ENCODE results near the gene GNG3.
A peak's percentile ranks its signal among the peaks of the same experiment; 100 is the strongest.

The GNG3 gene

DNA sequence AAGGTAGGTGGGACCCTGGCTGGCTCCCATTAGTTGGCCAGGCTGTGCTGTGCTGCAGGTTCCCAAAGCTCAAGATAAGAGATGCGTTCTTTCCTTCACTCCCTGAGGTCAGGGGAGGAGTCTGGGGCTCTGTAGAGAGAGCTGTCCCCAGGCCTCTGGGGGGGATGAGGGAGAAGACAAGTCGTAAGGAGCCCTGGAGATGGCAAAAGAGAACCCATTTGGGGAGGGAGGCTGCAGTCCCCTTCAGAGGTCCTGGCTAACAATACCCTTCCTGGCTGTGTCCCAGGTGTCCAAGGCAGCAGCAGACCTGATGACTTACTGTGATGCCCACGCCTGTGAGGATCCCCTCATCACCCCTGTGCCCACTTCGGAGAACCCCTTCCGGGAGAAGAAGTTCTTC is 916 bp downstream of the GNG3 start:
- Histone ChIP-seq H3K4me3 (ENCODE audit: low read depth, low read length) (no peak overlapping the region), H3K36me3 (ENCODE audit: control insufficient read depth in 1 of 2, insufficient read depth in 2 of 2, low read length in 2 of 2) (peaks cover 2 to 13% of the 10 kb centered on the region in 2 experiments), H2BK5ac (ENCODE audit: low read depth, low read length, poor library complexity) (peak overlapping the region; percentile 25), H4K8ac (ENCODE audit: low read depth, low read length) (peak overlapping the region; percentile 88), H3K18ac (ENCODE audit: low read length) (peak overlapping the region; percentile 2), H3K23ac (ENCODE audit: low read length) (no peak overlapping the region), H3K79me1 (ENCODE audit: low read length) (peaks cover 22% of the 10 kb centered on the region), H3K4me1 (ENCODE audit: control insufficient read depth in 1 of 2, insufficient read depth in 2 of 2, low read length in 2 of 2) (peaks cover 25 to 30% of the 10 kb centered on the region in 2 experiments), H3K4me2 (ENCODE audit: low read length) (peak overlapping the region; percentile 90), H3K9ac (ENCODE audit: low read length) (no peak overlapping the region), H3K27ac (ENCODE audit: low read depth, low read length) (no peak overlapping the region), H2BK120ac (ENCODE audit: insufficient read depth, low read length, poor library complexity) (no peak overlapping the region), H3K9me3 (ENCODE audit: insufficient read depth, low read depth, low read length) (no peaks in the 10 kb centered on the region), H2AFZ (ENCODE audit: insufficient read depth, low read length, poor library complexity) (no peak overlapping the region), H3K79me2 (ENCODE audit: control insufficient read depth, insufficient read depth, low read length, poor library complexity) (peaks cover 10% of the 10 kb centered on the region), H2BK12ac (ENCODE audit: low read length) (no peak overlapping the region), H2AK5ac (ENCODE audit: low read length) (no peak overlapping the region), H3K27me3 (ENCODE audit: insufficient read depth, low read length) (no peaks in the 10 kb centered on the region), H4K91ac (ENCODE audit: low read depth, low read length) (peak overlapping the region; percentile 76), H3K14ac (ENCODE audit: low read length) (peak overlapping the region; percentile 90), H4K12ac (ENCODE audit: low read depth, low read length) (peak overlapping the region; percentile 87), H3K4ac (ENCODE audit: low read depth, low read length) (no peak overlapping the region)
- no peak for DNase-seq
- no CpG with 5 or more reads among the region's 5 CpGs for WGBS (ENCODE audit: extremely low coverage, insufficient coverage, insufficient read length)

GRCh38 chr11:62708793-62709192 is 1.3 kb downstream of the GNG3 start:
- no CpG with 5 or more reads among the region's 7 CpGs for WGBS (ENCODE audit: extremely low coverage, insufficient coverage, insufficient read length)

GRCh38 chr11:62709247-62710000 is 1.9 kb downstream of the GNG3 start:
- H2BK120ac ChIP-seq (ENCODE audit: insufficient read depth, low read length, poor library complexity): peak overlapping the region; percentile 67
- H3K79me1 ChIP-seq (ENCODE audit: low read length): peaks cover 22% of the 10 kb centered on the region
- DNase-seq: peak; percentile 99
- H2BK5ac ChIP-seq (ENCODE audit: low read depth, low read length, poor library complexity): peak overlapping the region; percentile 88
- H3K14ac ChIP-seq (ENCODE audit: low read length): peak overlapping the region; percentile 92
- H3K4me3 ChIP-seq (ENCODE audit: low read depth, low read length): peak overlapping the region; percentile 69
- peak overlapping the region; percentile 90 for H3K4ac ChIP-seq (ENCODE audit: low read depth, low read length)
- no peak overlapping the region for H3K23ac ChIP-seq (ENCODE audit: low read length)
- H3K4me1 ChIP-seq (ENCODE audit: control insufficient read depth in 1 of 2, insufficient read depth in 2 of 2, low read length in 2 of 2): peaks cover 25 to 30% of the 10 kb centered on the region in 2 experiments
- H3K27me3 ChIP-seq (ENCODE audit: insufficient read depth, low read length): no peaks in the 10 kb centered on the region
- WGBS (ENCODE audit: extremely low coverage, insufficient coverage, insufficient read length): no CpG with 5 or more reads among the region's 47 CpGs
- H4K91ac ChIP-seq (ENCODE audit: low read depth, low read length): peak overlapping the region; percentile 96
- H3K9me3 ChIP-seq (ENCODE audit: insufficient read depth, low read depth, low read length): no peaks in the 10 kb centered on the region
- peak overlapping the region; percentile 90 for H3K27ac ChIP-seq (ENCODE audit: low read depth, low read length)
- H2AK5ac ChIP-seq (ENCODE audit: low read length): peak overlapping the region; percentile 69
- H2BK12ac ChIP-seq (ENCODE audit: low read length): peak overlapping the region; percentile 6
- peak overlapping the region; percentile 94 for H4K12ac ChIP-seq (ENCODE audit: low read depth, low read length)
- peak overlapping the region; percentile 86 for H2AFZ ChIP-seq (ENCODE audit: insufficient read depth, low read length, poor library complexity)
- peaks cover 10% of the 10 kb centered on the region for H3K79me2 ChIP-seq (ENCODE audit: control insufficient read depth, insufficient read depth, low read length, poor library complexity)
- H3K4me2 ChIP-seq (ENCODE audit: low read length): peak overlapping the region; percentile 90
- peak overlapping the region; percentile 88 for H3K9ac ChIP-seq (ENCODE audit: low read length)
- peak overlapping the region; percentile 96 for H4K8ac ChIP-seq (ENCODE audit: low read depth, low read length)
- H3K18ac ChIP-seq (ENCODE audit: low read length): peak overlapping the region; percentile 82
- H3K36me3 ChIP-seq (ENCODE audit: control insufficient read depth in 1 of 2, insufficient read depth in 2 of 2, low read length in 2 of 2): peaks cover 6 to 22% of the 10 kb centered on the region in 2 experiments

More at GRCh38 chr11:62708793-62709192, 1.3 kb downstream of the GNG3 start:
- peak overlapping the region; percentile 76 for H4K91ac ChIP-seq (ENCODE audit: low read depth, low read length)
- H2BK5ac ChIP-seq (ENCODE audit: low read depth, low read length, poor library complexity): peak overlapping the region; percentile 79
- peak overlapping the region; percentile 66 for H3K4ac ChIP-seq (ENCODE audit: low read depth, low read length)
- H4K12ac ChIP-seq (ENCODE audit: low read depth, low read length): peak overlapping the region; percentile 87
- peak overlapping the region; percentile 69 for H2AK5ac ChIP-seq (ENCODE audit: low read length)
- peak overlapping the region; percentile 88 for H4K8ac ChIP-seq (ENCODE audit: low read depth, low read length)
- peak overlapping the region; percentile 88 for H3K9ac ChIP-seq (ENCODE audit: low read length)
- peak overlapping the region; percentile 90 for H3K14ac ChIP-seq (ENCODE audit: low read length)
- H2BK12ac ChIP-seq (ENCODE audit: low read length): peak overlapping the region; percentile 6
- peak overlapping the region; percentile 83 for H3K27ac ChIP-seq (ENCODE audit: low read depth, low read length)
- peak overlapping the region; percentile 90 for H3K4me2 ChIP-seq (ENCODE audit: low read length)
- DNase-seq: peak in 1 of 2 donors; percentile 25
- H2AFZ ChIP-seq (ENCODE audit: insufficient read depth, low read length, poor library complexity): peak overlapping the region; percentile 51
- H3K79me2 ChIP-seq (ENCODE audit: control insufficient read depth, insufficient read depth, low read length, poor library complexity): peaks cover 10% of the 10 kb centered on the region
- peaks cover 25 to 30% of the 10 kb centered on the region in 2 experiments for H3K4me1 ChIP-seq (ENCODE audit: control insufficient read depth in 1 of 2, insufficient read depth in 2 of 2, low read length in 2 of 2)
- peak overlapping the region; percentile 10 for H2BK120ac ChIP-seq (ENCODE audit: insufficient read depth, low read length, poor library complexity)
- H3K18ac ChIP-seq (ENCODE audit: low read length): peak overlapping the region; percentile 78
- H3K9me3 ChIP-seq (ENCODE audit: insufficient read depth, low read depth, low read length): no peaks in the 10 kb centered on the region
- H3K36me3 ChIP-seq (ENCODE audit: control insufficient read depth in 1 of 2, insufficient read depth in 2 of 2, low read length in 2 of 2): peaks cover 3 to 17% of the 10 kb centered on the region in 2 experiments
- H3K79me1 ChIP-seq (ENCODE audit: low read length): peaks cover 22% of the 10 kb centered on the region
- H3K27me3 ChIP-seq (ENCODE audit: insufficient read depth, low read length): no peaks in the 10 kb centered on the region
- H3K4me3 ChIP-seq (ENCODE audit: low read depth, low read length): no peak overlapping the region
- H3K23ac ChIP-seq (ENCODE audit: low read length): no peak overlapping the region

DNA sequence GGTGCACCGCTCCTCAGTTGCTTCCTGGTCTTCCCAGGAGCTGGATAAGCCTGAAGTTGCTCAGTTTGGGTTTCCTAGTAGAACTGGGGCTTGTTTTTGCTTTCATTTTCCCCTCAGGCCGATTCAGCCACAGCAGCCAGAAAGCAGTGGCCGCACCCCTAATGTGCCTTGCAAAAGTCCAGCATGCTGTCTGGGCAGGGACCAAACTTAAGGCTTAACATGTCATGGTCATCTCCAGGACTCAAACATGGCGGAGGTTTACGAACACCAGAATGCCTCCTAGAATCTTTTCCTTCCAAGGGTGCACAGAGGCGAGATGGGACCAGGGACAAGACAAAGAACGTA is 2.5 kb downstream of the GNG3 start:
- DNase-seq: peak in 1 of 2 donors; percentile 16

More for the DNA sequence above, 2.5 kb downstream of the GNG3 start:
- H3K4me1 ChIP-seq (ENCODE audit: control insufficient read depth in 1 of 2, insufficient read depth in 2 of 2, low read length in 2 of 2): peaks cover 25 to 30% of the 10 kb centered on the region in 2 experiments
- peak overlapping the region; percentile 43 for H2AK5ac ChIP-seq (ENCODE audit: low read length)
- peaks cover 10% of the 10 kb centered on the region for H3K79me2 ChIP-seq (ENCODE audit: control insufficient read depth, insufficient read depth, low read length, poor library complexity)
- peak overlapping the region; percentile 58 for H3K4me3 ChIP-seq (ENCODE audit: low read depth, low read length)
- H2BK120ac ChIP-seq (ENCODE audit: insufficient read depth, low read length, poor library complexity): peak overlapping the region; percentile 67
- H3K18ac ChIP-seq (ENCODE audit: low read length): peak overlapping the region; percentile 82
- H3K4me2 ChIP-seq (ENCODE audit: low read length): peak overlapping the region; percentile 90
- peak overlapping the region; percentile 96 for H4K8ac ChIP-seq (ENCODE audit: low read depth, low read length)
- no peaks in the 10 kb centered on the region for H3K9me3 ChIP-seq (ENCODE audit: insufficient read depth, low read depth, low read length)
- peak overlapping the region; percentile 92 for H3K14ac ChIP-seq (ENCODE audit: low read length)
- peak overlapping the region; percentile 88 for H2BK5ac ChIP-seq (ENCODE audit: low read depth, low read length, poor library complexity)
- peaks cover 22% of the 10 kb centered on the region for H3K79me1 ChIP-seq (ENCODE audit: low read length)
- no peak overlapping the region for H2AFZ ChIP-seq (ENCODE audit: insufficient read depth, low read length, poor library complexity)
- peak overlapping the region; percentile 90 for H3K27ac ChIP-seq (ENCODE audit: low read depth, low read length)
- no peaks in the 10 kb centered on the region for H3K27me3 ChIP-seq (ENCODE audit: insufficient read depth, low read length)
- no CpG with 5 or more reads among the region's 7 CpGs for WGBS (ENCODE audit: extremely low coverage, insufficient coverage, insufficient read length)
- peak overlapping the region; percentile 94 for H4K12ac ChIP-seq (ENCODE audit: low read depth, low read length)
- H3K9ac ChIP-seq (ENCODE audit: low read length): peak overlapping the region; percentile 71
- H2BK12ac ChIP-seq (ENCODE audit: low read length): no peak overlapping the region
- peak overlapping the region; percentile 90 for H3K4ac ChIP-seq (ENCODE audit: low read depth, low read length)
- no peak overlapping the region for H3K23ac ChIP-seq (ENCODE audit: low read length)
- H4K91ac ChIP-seq (ENCODE audit: low read depth, low read length): peak overlapping the region; percentile 96
- H3K36me3 ChIP-seq (ENCODE audit: control insufficient read depth in 1 of 2, insufficient read depth in 2 of 2, low read length in 2 of 2): peaks cover 9 to 26% of the 10 kb centered on the region in 2 experiments
